Measurements from ENCODE around the gene GTF2F1. TPM values are rescaled to one million over a fixed set of nuclear protein-coding genes. Genes with fewer than 3 reads are reported as not detected.
"Not testable (repeated sequence)": the region's sequence is repeated elsewhere in the genome, so short reads cannot be mapped to it uniquely, and the experiment has no call there.

Gene GTF2F1
- total RNA-seq, 6 experiments from 2014 or later: 70.4 to 75.1 (median 71.4) TPM

DNA sequence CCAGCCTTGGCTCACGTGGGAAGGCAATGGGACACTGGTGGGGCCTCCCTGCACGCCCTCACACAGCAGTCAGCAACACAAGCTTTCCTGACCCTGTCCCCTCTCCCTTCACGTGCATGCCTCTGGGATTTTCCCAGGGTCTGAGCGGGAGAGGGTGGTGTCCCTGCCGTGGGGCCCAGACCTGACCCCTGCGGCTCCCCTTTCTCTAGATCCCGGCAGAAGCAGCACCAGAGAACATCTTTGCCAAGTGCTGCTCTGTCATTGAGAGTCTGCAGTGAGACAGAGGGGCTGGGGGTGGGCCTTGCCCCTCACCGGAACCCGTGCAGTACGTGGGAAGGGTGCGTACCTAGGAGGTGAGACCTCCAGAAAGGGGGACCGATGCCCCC lies 19.1 kb upstream of the GTF2F1 start:
- H3K9me3 Mint-ChIP-seq: no peaks in the 10 kb centered on the region
- H3K27ac Mint-ChIP-seq: no peak overlapping the region
- TF ChIP-seq, protein P1, sequence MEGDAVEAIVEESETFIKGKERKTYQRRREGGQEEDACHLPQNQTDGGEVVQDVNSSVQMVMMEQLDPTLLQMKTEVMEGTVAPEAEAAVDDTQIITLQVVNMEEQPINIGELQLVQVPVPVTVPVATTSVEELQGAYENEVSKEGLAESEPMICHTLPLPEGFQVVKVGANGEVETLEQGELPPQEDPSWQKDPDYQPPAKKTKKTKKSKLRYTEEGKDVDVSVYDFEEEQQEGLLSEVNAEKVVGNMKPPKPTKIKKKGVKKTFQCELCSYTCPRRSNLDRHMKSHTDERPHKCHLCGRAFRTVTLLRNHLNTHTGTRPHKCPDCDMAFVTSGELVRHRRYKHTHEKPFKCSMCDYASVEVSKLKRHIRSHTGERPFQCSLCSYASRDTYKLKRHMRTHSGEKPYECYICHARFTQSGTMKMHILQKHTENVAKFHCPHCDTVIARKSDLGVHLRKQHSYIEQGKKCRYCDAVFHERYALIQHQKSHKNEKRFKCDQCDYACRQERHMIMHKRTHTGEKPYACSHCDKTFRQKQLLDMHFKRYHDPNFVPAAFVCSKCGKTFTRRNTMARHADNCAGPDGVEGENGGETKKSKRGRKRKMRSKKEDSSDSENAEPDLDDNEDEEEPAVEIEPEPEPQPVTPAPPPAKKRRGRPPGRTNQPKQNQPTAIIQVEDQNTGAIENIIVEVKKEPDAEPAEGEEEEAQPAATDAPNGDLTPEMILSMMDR (IDR thresholded peaks at IDR 0.05): no peak
- no peak overlapping the region for H3K4me3 Mint-ChIP-seq
- no peaks in the 10 kb centered on the region for H3K27me3 Mint-ChIP-seq (ENCODE audit: insufficient read depth)
- no peaks in the 10 kb centered on the region for H3K4me1 Mint-ChIP-seq (ENCODE audit: low read depth)
- no peak for DNase-seq
- no peaks in the 10 kb centered on the region for H3K36me3 Mint-ChIP-seq (ENCODE audit: low read depth)

DNA sequence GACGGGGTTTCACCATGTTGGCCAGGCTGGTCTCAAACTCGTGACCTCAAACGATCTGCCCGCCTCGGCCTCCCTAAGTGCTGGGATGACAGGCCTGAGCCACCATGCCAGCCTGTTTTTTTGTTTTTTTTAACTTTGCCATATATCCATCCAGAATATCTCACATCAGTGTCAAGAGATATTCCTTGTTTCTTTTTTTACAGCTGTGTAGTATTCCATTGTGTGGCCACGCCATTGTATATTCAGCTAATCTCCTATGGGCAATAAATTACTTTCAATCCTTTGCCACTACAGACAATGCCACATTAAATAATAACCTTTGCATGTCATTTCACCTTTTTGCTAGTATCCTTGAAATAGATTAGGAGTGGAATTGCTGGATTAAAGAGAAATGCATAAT lies 16.4 kb upstream of the GTF2F1 start:
- TF ChIP-seq, protein P1 (IDR thresholded peaks at IDR 0.05): no peak
- H3K9me3 Mint-ChIP-seq: no peaks in the 10 kb centered on the region

DNA sequence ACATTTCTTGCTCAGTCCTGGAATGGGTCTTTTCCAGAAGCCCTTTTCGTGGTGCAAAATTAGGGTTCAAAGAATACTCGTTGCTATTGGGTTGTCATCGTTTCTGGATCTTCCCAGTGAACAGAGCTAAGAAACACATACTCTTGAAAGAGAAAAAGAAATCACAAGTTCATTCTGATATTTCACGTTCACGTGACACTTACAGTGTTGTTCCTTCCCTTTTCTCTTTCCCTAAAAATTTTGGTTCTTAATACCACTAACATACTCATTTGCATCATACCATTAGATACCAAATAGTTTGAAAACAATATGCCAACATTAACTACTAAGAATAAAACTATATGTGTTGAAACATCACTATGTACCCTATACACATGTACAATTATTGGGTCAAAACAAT lies 13.4 kb upstream of the GTF2F1 start:
- H3K4me1 Mint-ChIP-seq (ENCODE audit: low read depth): no peaks in the 10 kb centered on the region
- no peak overlapping the region for H3K4me3 Mint-ChIP-seq
- H3K9me3 Mint-ChIP-seq: no peaks in the 10 kb centered on the region
- no peaks in the 10 kb centered on the region for H3K36me3 Mint-ChIP-seq (ENCODE audit: low read depth)
- H3K27ac Mint-ChIP-seq: no peak overlapping the region
- DNase-seq: no peak
- H3K27me3 Mint-ChIP-seq (ENCODE audit: insufficient read depth): peaks cover 1% of the 10 kb centered on the region; the same call in 1 of the 2 replicates
- TF ChIP-seq, protein P1 (IDR thresholded peaks at IDR 0.05): no peak

More for the DNA sequence above, 16.4 kb upstream of the GTF2F1 start:
- no peak overlapping the region for H3K4me3 Mint-ChIP-seq
- no peak overlapping the region for H3K27ac Mint-ChIP-seq
- no peaks in the 10 kb centered on the region for H3K27me3 Mint-ChIP-seq (ENCODE audit: insufficient read depth)
- no peak for DNase-seq
- H3K4me1 Mint-ChIP-seq (ENCODE audit: low read depth): no peaks in the 10 kb centered on the region
- H3K36me3 Mint-ChIP-seq (ENCODE audit: low read depth): no peaks in the 10 kb centered on the region

DNA sequence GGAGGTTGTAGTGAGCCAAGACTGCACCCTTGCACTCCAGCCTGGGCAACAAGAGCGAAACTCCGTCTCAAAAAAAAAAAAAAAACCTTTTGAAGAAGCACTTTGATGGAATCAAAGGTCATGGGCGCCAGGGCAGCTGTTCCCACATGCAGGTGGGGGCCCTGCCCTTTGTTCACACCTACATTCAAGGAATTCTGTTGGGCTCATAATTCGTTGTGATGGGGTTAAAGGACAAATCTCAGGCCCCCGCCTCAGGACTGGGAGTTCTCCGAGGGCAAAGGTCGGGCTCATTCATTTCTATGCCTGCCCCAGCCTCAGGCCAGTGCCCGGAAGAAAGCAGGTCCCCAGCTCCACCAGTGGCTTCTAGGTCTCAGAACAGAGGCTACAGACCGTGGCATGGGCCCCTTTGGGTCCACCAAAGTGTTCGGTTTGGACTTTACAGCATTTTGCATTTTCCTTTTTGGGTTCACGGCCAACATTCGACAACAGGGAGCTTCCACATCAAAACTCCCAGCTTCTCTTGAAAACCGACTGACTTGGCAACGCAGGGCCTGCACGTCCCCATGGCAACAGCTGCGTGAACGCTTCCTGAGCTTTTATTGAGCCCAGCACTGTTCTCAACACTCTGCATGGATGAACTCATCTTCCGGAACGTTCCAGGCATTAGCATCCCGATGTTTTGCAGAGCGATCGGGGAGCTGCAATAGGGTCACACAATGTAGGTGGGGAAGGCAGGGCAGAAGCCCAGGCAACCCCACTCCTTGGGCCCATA lies 10.1 kb upstream of the GTF2F1 start:
- TF ChIP-seq, protein P1 (IDR thresholded peaks at IDR 0.05): no peak
- H3K9me3 Mint-ChIP-seq: no peaks in the 10 kb centered on the region
- no peaks in the 10 kb centered on the region for H3K36me3 Mint-ChIP-seq (ENCODE audit: low read depth)
- H3K4me3 Mint-ChIP-seq: no peak overlapping the region
- H3K4me1 Mint-ChIP-seq (ENCODE audit: low read depth): no peaks in the 10 kb centered on the region
- DNase-seq: peak; percentile 44
- peaks cover 1% of the 10 kb centered on the region for H3K27me3 Mint-ChIP-seq (ENCODE audit: insufficient read depth)
- H3K27ac Mint-ChIP-seq: no peak overlapping the region

DNA sequence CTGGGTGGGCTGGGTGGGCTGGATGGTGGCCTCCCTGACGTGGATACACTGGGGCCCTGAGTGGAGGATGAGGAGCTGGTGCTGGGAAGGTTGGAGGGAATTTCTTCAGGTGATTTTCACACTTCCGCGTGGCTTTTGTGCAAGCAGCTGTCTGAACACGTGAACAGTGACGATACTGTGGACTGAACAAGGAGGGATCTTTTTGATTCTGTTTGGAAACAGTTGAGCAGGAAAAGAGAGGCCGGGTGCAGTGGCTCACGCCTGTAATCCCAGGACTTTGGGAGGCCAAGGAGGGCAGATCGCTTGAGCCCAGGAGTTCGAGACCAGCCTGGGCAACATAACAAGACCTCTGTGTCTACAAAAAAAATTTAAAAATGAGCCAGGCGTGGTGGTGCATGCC lies 9.1 kb upstream of the GTF2F1 start:
- H3K4me3 Mint-ChIP-seq: no peak overlapping the region
- no peaks in the 10 kb centered on the region for H3K4me1 Mint-ChIP-seq (ENCODE audit: low read depth)
- TF ChIP-seq, protein P1 (IDR thresholded peaks at IDR 0.05): no peak
- no peak for DNase-seq
- H3K27ac Mint-ChIP-seq: no peak overlapping the region
- H3K9me3 Mint-ChIP-seq: no peaks in the 10 kb centered on the region
- H3K27me3 Mint-ChIP-seq (ENCODE audit: insufficient read depth): peaks cover 1% of the 10 kb centered on the region
- H3K36me3 Mint-ChIP-seq (ENCODE audit: low read depth): no peaks in the 10 kb centered on the region

DNA sequence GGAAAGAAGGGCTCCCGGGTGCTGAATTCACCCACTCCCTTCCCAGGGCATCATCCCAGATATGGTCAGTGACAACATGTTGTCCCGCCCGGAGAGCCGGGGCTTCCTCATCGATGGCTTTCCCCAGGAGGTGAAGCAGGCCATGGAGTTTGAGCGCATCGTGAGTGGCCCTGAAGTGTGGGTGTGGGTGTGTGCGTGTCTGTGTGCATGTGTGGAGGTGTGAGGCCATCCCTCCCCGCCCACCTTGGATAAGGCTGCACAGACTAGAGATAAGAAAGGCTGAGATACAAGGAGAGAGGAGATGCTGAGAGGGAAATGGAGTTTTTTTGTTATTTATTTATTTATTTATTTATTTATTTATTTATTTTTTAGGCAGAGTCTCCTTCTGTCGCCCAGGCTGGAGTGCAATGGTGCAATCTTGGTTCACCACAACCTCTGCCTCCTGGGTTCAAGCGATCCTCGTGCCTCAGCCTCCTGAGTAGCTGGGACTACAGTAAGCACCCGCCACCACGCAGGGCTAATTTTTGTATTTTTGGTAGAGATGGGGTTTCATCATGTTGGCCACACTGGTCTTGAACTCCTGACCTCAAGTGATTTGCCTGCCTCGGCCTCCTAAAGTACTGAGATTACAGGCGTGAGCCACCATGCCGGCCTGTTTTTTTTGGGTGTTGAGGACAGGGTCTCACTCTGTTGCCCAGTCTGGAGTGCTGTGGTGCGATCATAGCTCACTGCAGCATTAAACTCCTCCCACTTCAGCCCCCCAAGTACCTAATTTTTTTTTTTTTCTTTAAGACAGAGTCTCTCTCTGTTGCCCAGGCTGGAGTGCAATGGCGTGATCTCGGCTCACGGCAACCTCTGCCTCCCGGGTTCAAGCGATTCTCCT lies 7.3 kb upstream of the GTF2F1 start:
- not testable (repeated sequence) for H3K27me3 Mint-ChIP-seq (ENCODE audit: insufficient read depth); H3K9me3 Mint-ChIP-seq; H3K4me1 Mint-ChIP-seq (ENCODE audit: low read depth); H3K27ac Mint-ChIP-seq; DNase-seq; H3K4me3 Mint-ChIP-seq; H3K36me3 Mint-ChIP-seq (ENCODE audit: low read depth)

Measured in HFFc6 (cell line).